Right lobe of liver (tissue), 6 donors: ENCODE measurements around the gene CST3. TPM values are rescaled to one million over a fixed set of nuclear protein-coding genes. Genes with fewer than 3 reads are reported as not detected.

Source experiments
- ATAC-seq, 4 donors: fragments of 200-7000 bp; cut with Tn5 transposase; one replicate each; pipeline ENCODE4 v1.9.1; 2020; ENCODE audit warnings: mild to moderate bottlenecking in 4 of 4, moderate library complexity in 4 of 4
- DNase-seq, 3 donors: peaks; one replicate each; pipeline ENCODE4 v3.0.0-alpha.2; 2020
- H3K27ac ChIP-seq, 3 donors: fragments of 200-600 bp; one replicate each; pipeline ENCODE4 v1.8.0; 2022
- H3K27me3 ChIP-seq, 2 donors: fragments of 200-600 bp; one replicate each; pipeline ENCODE4 v1.8.0; 2022
- H3K36me3 ChIP-seq, 4 donors: fragments of 200-600 bp; sonication (generic) in 1 of 4; one replicate each; pipeline versions ENCODE4 v1.5.1 to v1.8.0; 2017 to 2022; ENCODE audit warnings: control low read depth in 1 of 4
- H3K4me1 ChIP-seq, 4 donors: fragments of 200-600 bp; sonication (generic) in 1 of 4; one replicate each; pipeline versions ENCODE4 v1.5.1 to v1.8.0; 2017 to 2022; ENCODE audit warnings: control low read depth in 1 of 4
- H3K4me3 ChIP-seq, 3 donors: fragments of 200-600 bp; one replicate each; pipeline ENCODE4 v1.8.0; 2022
- H3K9me3 ChIP-seq, 4 donors: fragments of 200-600 bp; sonication (generic) in 1 of 4; one replicate each; pipeline versions ENCODE4 v1.5.1 to v1.8.0; 2017 to 2022; ENCODE audit warnings: control low read depth in 1 of 4
- POLR2A ChIP-seq: fragments of 450-650 bp; IDR thresholded peaks from one replicate; pipeline ENCODE4 v1.6.1; 2017; ENCODE audit warnings: antibody characterized with exemption, mild to moderate bottlenecking
- WGBS: methylation state at CpG from one replicate; pipeline ENCODE4 v1.1.6; 2018; ENCODE audit warnings: low coverage, low lambda C conversion rate; ENCODE audit not compliant: insufficient coverage; ENCODE audit errors: missing lambda C conversion rate; 5-methylcytosine and 5-hydroxymethylcytosine counted together
- intact Hi-C, 2 donors: fragments of 100-400 bp; cut with DNase I; formaldehyde crosslinking; loops; one replicate each; pipeline versions ENCODE4 v1.11.2 to v1.14.1; 2022
- total RNA-seq, 6 experiments: library from RNA; depleted of rRNA in 2 of 6; stranded (reverse); fragments of >200 nt in 2 of 6; fragmentation: NEBNext Ultra II Directional in 3 of 6; extraction: Animal tissue kit (Norgen Biotek cat#: 25700) in 3 of 6; gene quantifications; one replicate each; pipeline versions ENCODE4 v1.1.0 to v1.2.4, GENCODE V29; 2016 to 2023
- TF ChIP-seq, protein P1 (sequence below), 4 donors: fragments of 200-600 bp in 3 of 4; fragments of 450-650 bp in 1 of 4; IDR thresholded peaks; one replicate each; pipeline versions ENCODE4 v1.5.1 to v1.8.0; 2016 to 2022; ENCODE audit warnings: antibody characterized with exemption in 4 of 4, mild to moderate bottlenecking in 2 of 4
- donor health status: DM: no; HTN: yes; CAD: no.
- donor health status: DM: no; HTN: no; CAD: no.
- donor health status: DM: no; HTN: no; CAD: no.
- donor health status: DM: no; HTN: yes; CAD: no.
- donor health status: DM: no; HTN: yes; CAD: no.

CST3 gene
- total RNA-seq, 6 experiments from 2014 or later = 504 to 1,394 (median 638) TPM

DNA sequence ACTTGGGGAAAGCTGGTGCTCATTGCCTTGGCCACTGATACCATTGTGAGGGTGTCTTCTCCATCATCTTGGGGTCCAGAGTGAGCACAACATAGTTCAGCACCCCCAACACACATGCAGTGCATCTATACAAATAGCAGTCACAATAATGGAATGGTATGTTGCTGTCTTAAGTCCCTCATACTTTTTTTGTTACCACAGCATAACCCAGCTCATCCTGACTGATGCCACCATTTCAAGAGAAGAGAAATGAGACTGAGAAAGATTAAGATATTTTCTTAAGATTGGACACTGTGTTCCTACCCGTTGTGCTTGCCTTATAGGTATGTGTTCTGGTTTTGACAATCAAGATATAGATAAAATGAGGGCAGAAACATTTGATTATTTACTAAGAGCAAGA is 35.5 kb upstream of the CST3 start:
- Histone ChIP-seq H3K4me3 (no peak overlapping the region), H3K9me3 (no peaks in the 10 kb centered on the region), H3K4me1 (no peaks in the 10 kb centered on the region), H3K27me3 (no peaks in the 10 kb centered on the region), H3K36me3 (no peaks in the 10 kb centered on the region), H3K27ac (no peak overlapping the region)
- WGBS = 43% methylated on average over 1 of the region's 1 CpG
- intact Hi-C loops = no loop called here
- ATAC-seq = no peak
- DNase-seq = no peak
- TF ChIP-seq, protein P1, sequence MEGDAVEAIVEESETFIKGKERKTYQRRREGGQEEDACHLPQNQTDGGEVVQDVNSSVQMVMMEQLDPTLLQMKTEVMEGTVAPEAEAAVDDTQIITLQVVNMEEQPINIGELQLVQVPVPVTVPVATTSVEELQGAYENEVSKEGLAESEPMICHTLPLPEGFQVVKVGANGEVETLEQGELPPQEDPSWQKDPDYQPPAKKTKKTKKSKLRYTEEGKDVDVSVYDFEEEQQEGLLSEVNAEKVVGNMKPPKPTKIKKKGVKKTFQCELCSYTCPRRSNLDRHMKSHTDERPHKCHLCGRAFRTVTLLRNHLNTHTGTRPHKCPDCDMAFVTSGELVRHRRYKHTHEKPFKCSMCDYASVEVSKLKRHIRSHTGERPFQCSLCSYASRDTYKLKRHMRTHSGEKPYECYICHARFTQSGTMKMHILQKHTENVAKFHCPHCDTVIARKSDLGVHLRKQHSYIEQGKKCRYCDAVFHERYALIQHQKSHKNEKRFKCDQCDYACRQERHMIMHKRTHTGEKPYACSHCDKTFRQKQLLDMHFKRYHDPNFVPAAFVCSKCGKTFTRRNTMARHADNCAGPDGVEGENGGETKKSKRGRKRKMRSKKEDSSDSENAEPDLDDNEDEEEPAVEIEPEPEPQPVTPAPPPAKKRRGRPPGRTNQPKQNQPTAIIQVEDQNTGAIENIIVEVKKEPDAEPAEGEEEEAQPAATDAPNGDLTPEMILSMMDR (IDR thresholded peaks at IDR 0.05) = no peak
- no peak for TF ChIP-seq POLR2A

DNA sequence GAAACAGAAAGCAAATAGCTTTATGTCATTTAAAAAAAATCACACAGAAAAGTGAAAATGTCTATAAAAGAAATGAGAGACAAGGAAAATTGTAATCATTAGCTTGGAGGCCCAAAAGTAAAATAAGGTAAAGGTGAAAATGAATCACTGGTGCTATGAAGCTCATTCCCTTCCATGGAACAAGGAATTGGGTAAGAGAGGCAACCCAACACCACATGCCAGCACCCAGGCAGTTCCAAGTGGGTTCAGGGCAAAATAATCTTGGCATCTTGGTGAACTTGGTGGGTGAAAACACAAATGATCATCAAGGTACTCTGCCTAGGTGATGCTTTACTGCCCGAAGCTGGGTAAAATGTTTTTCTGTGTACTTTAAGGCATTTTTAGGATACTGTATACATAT is 34.4 kb upstream of the CST3 start:
- intact Hi-C loops = no loop called here
- Histone ChIP-seq H3K9me3 (no peaks in the 10 kb centered on the region), H3K27me3 (no peaks in the 10 kb centered on the region), H3K36me3 (no peaks in the 10 kb centered on the region), H3K4me1 (no peaks in the 10 kb centered on the region), H3K27ac (no peak overlapping the region), H3K4me3 (no peak overlapping the region)
- ATAC-seq = no peak
- TF ChIP-seq, protein P1 (IDR thresholded peaks at IDR 0.05) = no peak
- no peak for TF ChIP-seq POLR2A
- no peak for DNase-seq
- WGBS = 80% methylated on average over 1 of the region's 1 CpG

DNA sequence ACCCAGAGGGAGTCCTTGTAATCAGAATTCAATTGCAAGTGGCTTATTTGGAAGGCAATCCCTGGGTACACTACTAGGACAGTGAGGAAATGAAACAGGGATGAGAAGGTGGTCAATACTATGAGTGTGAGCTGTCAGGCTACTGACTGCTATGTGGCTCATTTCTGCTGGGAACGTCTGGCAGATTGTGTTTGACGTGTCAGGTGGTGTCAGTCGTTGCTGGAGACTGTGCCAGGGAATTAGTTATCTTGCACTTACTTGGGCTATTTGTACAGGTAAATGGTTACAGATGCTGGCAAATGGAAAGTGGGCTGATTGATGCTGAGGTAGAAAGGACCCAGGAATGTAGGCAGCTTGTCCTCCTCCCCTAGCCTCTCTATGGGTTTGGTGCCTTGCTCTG is 33.7 kb upstream of the CST3 start:
- intact Hi-C loops = no loop called here
- Histone ChIP-seq H3K27ac (no peak overlapping the region), H3K4me3 (no peak overlapping the region), H3K4me1 (no peaks in the 10 kb centered on the region), H3K9me3 (no peaks in the 10 kb centered on the region), H3K36me3 (no peaks in the 10 kb centered on the region), H3K27me3 (no peaks in the 10 kb centered on the region)
- TF ChIP-seq, protein P1 (IDR thresholded peaks at IDR 0.05) = no peak
- no peak for TF ChIP-seq POLR2A
- DNase-seq (no peak), ATAC-seq (no peak)
- WGBS = 44% methylated on average over 3 of the region's 3 CpGs

DNA sequence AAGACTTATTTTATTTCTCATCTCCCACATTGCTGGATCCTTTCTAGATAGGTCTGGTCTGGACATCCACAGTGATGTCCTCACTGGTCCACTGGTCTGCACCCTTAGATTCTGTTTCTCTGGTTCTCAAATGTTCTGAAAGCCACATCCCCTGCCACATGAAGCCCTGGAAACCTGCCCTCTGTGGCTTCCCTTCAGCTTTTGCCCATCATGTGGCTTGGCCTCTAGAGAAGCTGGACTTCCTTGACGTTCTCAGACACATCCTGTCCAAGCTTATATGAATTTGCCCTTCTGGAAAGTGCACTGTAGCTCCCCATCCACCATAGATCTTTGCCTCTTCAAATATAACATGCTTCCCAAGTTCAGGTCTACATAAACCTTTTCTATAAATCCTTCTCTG is 32.6 kb upstream of the CST3 start:
- WGBS = 20% methylated on average over 1 of the region's 1 CpG
- Histone ChIP-seq H3K4me3 (no peak overlapping the region), H3K4me1 (no peaks in the 10 kb centered on the region), H3K27me3 (no peaks in the 10 kb centered on the region), H3K9me3 (no peaks in the 10 kb centered on the region), H3K27ac (no peak overlapping the region), H3K36me3 (no peaks in the 10 kb centered on the region)
- ATAC-seq (no peak), DNase-seq (no peak)
- no peak for TF ChIP-seq POLR2A
- TF ChIP-seq, protein P1 (IDR thresholded peaks at IDR 0.05) = no peak
- intact Hi-C loops = no loop called here

DNA sequence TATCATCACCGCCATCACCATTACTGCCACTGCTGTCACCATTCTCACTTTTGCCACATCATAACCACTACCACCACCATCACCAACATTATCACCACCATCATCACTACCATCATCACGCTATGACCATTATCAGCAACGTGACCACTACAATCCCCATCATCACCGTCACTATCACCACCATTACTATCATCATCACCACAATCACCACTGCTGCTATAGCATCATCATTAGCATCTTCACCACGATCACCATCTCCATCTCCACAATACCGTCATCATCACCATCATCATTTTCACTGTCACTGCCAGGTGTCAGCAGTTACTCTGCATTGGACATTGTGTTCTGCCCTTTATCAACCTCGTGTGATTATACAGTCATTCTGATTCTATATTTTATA is 32.1 kb upstream of the CST3 start:
- 70% methylated on average over 7 of the region's 7 CpGs for WGBS

More for the DNA sequence above, 32.1 kb upstream of the CST3 start:
- no peaks in the 10 kb centered on the region for H3K36me3 ChIP-seq
- TF ChIP-seq POLR2A = no peak
- TF ChIP-seq, protein P1 (IDR thresholded peaks at IDR 0.05) = no peak
- DNase-seq (no peak), ATAC-seq (no peak)
- H3K9me3 ChIP-seq = no peaks in the 10 kb centered on the region
- intact Hi-C loops = no loop called here
- H3K4me1 ChIP-seq = no peaks in the 10 kb centered on the region
- no peaks in the 10 kb centered on the region for H3K27me3 ChIP-seq
- no peak overlapping the region for H3K4me3 ChIP-seq
- no peak overlapping the region for H3K27ac ChIP-seq
